Keratinocyte (primary cell): ENCODE data around the gene RTP5. TPM values are rescaled to one million over a fixed set of nuclear protein-coding genes. Genes with fewer than 3 reads are reported as not detected.

ENCODE experiments used
- DNase-seq: peaks from one replicate; pipeline ENCODE4 v3.0.0-alpha.2; 2011; ENCODE audit warnings: low read depth, missing footprints, low spot score
- FAIRE-seq: peaks from 2 replicates; lab custom pipeline; 2011; peaks lifted over from hg19 to GRCh38; lab: Jason Lieb, UNC
- H2AFZ ChIP-seq: 2 replicates; pipeline ENCODE4 v1.6.0; 2012; ENCODE audit warnings: low read length, control low read depth, inconsistent platforms; ENCODE audit not compliant: control insufficient read depth
- H3K27ac ChIP-seq: 2 replicates; pipeline ENCODE4 v1.5.1; 2011; ENCODE audit warnings: low read length; ENCODE audit not compliant: control insufficient read depth, insufficient read depth
- H3K27me3 ChIP-seq: 3 replicates; pipeline ENCODE4 v1.6.0; 2011; ENCODE audit warnings: low read length; ENCODE audit not compliant: control insufficient read depth, insufficient read depth; ENCODE audit errors: extremely low read depth
- H3K36me3 ChIP-seq, 2 experiments: 2 replicates in 1 of 2; 3 replicates in 1 of 2; pipeline ENCODE4 v1.5.1; 2011; ENCODE audit warnings: low read length in 2 of 2, mild to moderate bottlenecking in 1 of 2; ENCODE audit not compliant: control insufficient read depth in 2 of 2, insufficient read depth in 2 of 2; ENCODE audit errors: extremely low read depth in 1 of 2
- H3K4me1 ChIP-seq: 3 replicates; pipeline ENCODE4 v1.5.1; 2011; ENCODE audit warnings: low read length; ENCODE audit not compliant: control insufficient read depth, insufficient read depth; ENCODE audit errors: extremely low read depth
- H3K4me2 ChIP-seq: 3 replicates; pipeline ENCODE4 v1.6.0; 2011; ENCODE audit warnings: low read depth, low read length; ENCODE audit not compliant: control insufficient read depth, insufficient read depth; ENCODE audit errors: extremely low read depth
- H3K4me3 ChIP-seq, 3 experiments: fragments of 200-600 bp in 1 of 3; sonication (generic) in 1 of 3; 2 replicates in 2 of 3; 3 replicates in 1 of 3; pipeline ENCODE4 v1.5.1; 2011 to 2016; ENCODE audit warnings: low read length in 3 of 3, mild to moderate bottlenecking in 3 of 3, control low read depth in 2 of 3, inconsistent platforms in 1 of 3, low read depth in 1 of 3, mixed read lengths in 1 of 3, mixed run types in 1 of 3, moderate library complexity in 1 of 3; ENCODE audit not compliant: control insufficient read depth in 2 of 3, insufficient read depth in 2 of 3; ENCODE audit errors: extremely low read depth in 1 of 3
- H3K79me2 ChIP-seq: 2 replicates; pipeline ENCODE4 v1.6.0; 2012; ENCODE audit warnings: low read length; ENCODE audit not compliant: control insufficient read depth, insufficient read depth
- H3K9ac ChIP-seq: 3 replicates; pipeline ENCODE4 v1.6.0; 2011; ENCODE audit warnings: low read length; ENCODE audit not compliant: control insufficient read depth, insufficient read depth; ENCODE audit errors: extremely low read depth
- H3K9me1 ChIP-seq: 3 replicates; pipeline ENCODE4 v1.6.0; 2011; ENCODE audit warnings: low read length; ENCODE audit not compliant: control insufficient read depth, insufficient read depth; ENCODE audit errors: extremely low read depth
- H3K9me3 ChIP-seq: 2 replicates; pipeline ENCODE4 v1.5.1; 2012; ENCODE audit warnings: low read depth, low read length; ENCODE audit not compliant: control insufficient read depth
- H4K20me1 ChIP-seq: 3 replicates; pipeline ENCODE4 v1.6.0; 2011; ENCODE audit warnings: low read length; ENCODE audit not compliant: control insufficient read depth, insufficient read depth; ENCODE audit errors: extremely low read depth
- CTCF ChIP-seq, 3 experiments: IDR thresholded peaks in 1 of 3; conservative IDR thresholded peaks in 1 of 3; optimal IDR thresholded peaks in 1 of 3; 2 replicates in 2 of 3; 3 replicates in 1 of 3; pipeline versions ENCODE3 to v1.5.1; 2011; ENCODE audit warnings: low read length in 3 of 3, mild to moderate bottlenecking in 3 of 3, moderate library complexity in 2 of 3, control low read depth in 1 of 3, inconsistent platforms in 1 of 3; ENCODE audit not compliant: insufficient read depth in 2 of 3; ENCODE audit errors: extremely low read depth in 1 of 3
- EZH2 ChIP-seq: IDR thresholded peaks from one replicate; pipeline ENCODE4 v1.6.1; 2012; ENCODE audit warnings: inconsistent platforms, mild to moderate bottlenecking, low read length, moderate library complexity
- dilution Hi-C: fragments of 300-500 bp; cut with MboI; formaldehyde crosslinking; loops from one replicate; pipeline ENCODE4 v1.7.0; 2020; ENCODE audit warnings: low sequenced_read_pairs; ENCODE audit not compliant: extremely low pct_ligation_motif_present
- polyA plus RNA-seq, 5 experiments: library from polyadenylated mRNA; depleted of rRNA in 3 of 5; stranded (reverse) in 3 of 5; stranded (forward) in 1 of 5; unstranded in 1 of 5; fragments of >200 nt; gene quantifications; 1 replicate in 1 of 5; 2 replicates in 3 of 5; 3 replicates in 1 of 5; pipeline versions ENCODE4 v1.2.1 to v1.2.3, GENCODE V29; 2011 to 2012; ENCODE audit warnings: missing spikeins in 2 of 5, low read depth in 1 of 5, low replicate concordance in 1 of 5

RTP5 gene
- polyA plus RNA-seq, 1 donor (not counting 4 experiments of a cell fraction or from before 2014, with no cell fraction given), result not detected

GRCh38 chr2:241855888-241856422 is 13.6 kb upstream of the RTP5 start:
- FAIRE-seq, result no peak
- no peak overlapping the region for H3K9ac ChIP-seq
- H2AFZ ChIP-seq, result no peak overlapping the region
- TF ChIP-seq CTCF (optimal IDR thresholded peaks at IDR 0.05 in 1 of 3, IDR thresholded peaks at IDR 0.05 in 1 of 3, conservative IDR thresholded peaks at IDR 0.05 in 1 of 3; ENCODE audit: extremely low read depth in 1 of 3, insufficient read depth in 2 of 3, low read length in 3 of 3) (no peak), EZH2 (no peak)
- H3K4me1 ChIP-seq, result peaks cover 5% of the 10 kb centered on the region
- dilution Hi-C loops, result no loop called here
- H3K4me3 ChIP-seq, result no peak overlapping the region
- H3K27me3 ChIP-seq, result peaks cover 22% of the 10 kb centered on the region
- no peaks in the 10 kb centered on the region for H3K9me3 ChIP-seq
- H3K36me3 ChIP-seq, result no peaks in the 10 kb centered on the region
- no peaks in the 10 kb centered on the region for H4K20me1 ChIP-seq
- DNase-seq, result no peak
- H3K4me2 ChIP-seq, result no peak overlapping the region
- no peaks in the 10 kb centered on the region for H3K9me1 ChIP-seq
- H3K79me2 ChIP-seq, result no peaks in the 10 kb centered on the region
- no peak overlapping the region for H3K27ac ChIP-seq

GRCh38 chr2:241857041-241857541 is 12.4 kb upstream of the RTP5 start:
- Histone ChIP-seq H3K9ac (no peak overlapping the region), H4K20me1 (no peaks in the 10 kb centered on the region), H3K36me3 (no peaks in the 10 kb centered on the region), H3K4me2 (no peak overlapping the region), H3K4me1 (peaks cover 5% of the 10 kb centered on the region), H3K79me2 (no peaks in the 10 kb centered on the region), H3K9me1 (no peaks in the 10 kb centered on the region), H3K9me3 (no peaks in the 10 kb centered on the region), H3K4me3 (no peak overlapping the region), H2AFZ (no peak overlapping the region), H3K27ac (no peak overlapping the region), H3K27me3 (peaks cover 26% of the 10 kb centered on the region)
- dilution Hi-C loops, result no loop called here
- no peak for TF ChIP-seq EZH2
- DNase-seq (no peak), FAIRE-seq (no peak)
